Nephron progenitor cell (in vitro differentiated cells): Measurements from ENCODE around the gene GREB1.

Experiments
- DNase-seq: peaks from one replicate; pipeline ENCODE4 v3.0.0; 2021
- H3K27ac Mint-ChIP-seq: 2 replicates; pipeline ENCODE4 v1.8.0; 2021; ENCODE audit warnings: mild to moderate bottlenecking, moderate library complexity, mixed read lengths
- H3K27me3 Mint-ChIP-seq: 2 replicates; pipeline ENCODE4 v1.8.0; 2021; ENCODE audit warnings: mild to moderate bottlenecking, low read depth, mixed read lengths; ENCODE audit not compliant: poor library complexity
- H3K36me3 Mint-ChIP-seq: 2 replicates; pipeline ENCODE4 v1.8.0; 2021; ENCODE audit warnings: low read depth, mixed read lengths
- H3K4me1 Mint-ChIP-seq: 2 replicates; pipeline ENCODE4 v1.8.0; 2021; ENCODE audit warnings: mixed read lengths
- H3K4me3 Mint-ChIP-seq: 2 replicates; pipeline ENCODE4 v1.8.0; 2021; ENCODE audit warnings: mild to moderate bottlenecking, moderate library complexity, mixed read lengths
- H3K9me3 Mint-ChIP-seq: 2 replicates; pipeline ENCODE4 v1.8.0; 2021; ENCODE audit warnings: mild to moderate bottlenecking, moderate library complexity, mixed read lengths
- CTCF ChIP-seq: fragments of 200-600 bp; sonication (generic); IDR thresholded peaks from 2 replicates; pipeline ENCODE4 v1.5.0; 2021; ENCODE audit warnings: antibody characterized with exemption

GREB1 gene

GRCh38 chr2:11535899-11536344 lies 2.1 kb downstream of the GREB1 start:
- peaks cover 3% of the 10 kb centered on the region for H3K27me3 Mint-ChIP-seq
- H3K27ac Mint-ChIP-seq, result no peak overlapping the region

GRCh38 chr2:11537951-11538350 lies 4.1 kb downstream of the GREB1 start:
- H3K36me3 Mint-ChIP-seq, result no peaks in the 10 kb centered on the region
- H3K4me1 Mint-ChIP-seq, result peaks cover 67% of the 10 kb centered on the region
- DNase-seq, result no peak
- H3K27ac Mint-ChIP-seq, result no peak overlapping the region
- peaks cover 10% of the 10 kb centered on the region for H3K27me3 Mint-ChIP-seq
- no peak for TF ChIP-seq CTCF
- H3K4me3 Mint-ChIP-seq, result no peak overlapping the region
- H3K9me3 Mint-ChIP-seq, result no peaks in the 10 kb centered on the region

More at GRCh38 chr2:11535899-11536344, 2.1 kb downstream of the GREB1 start:
- no peak for DNase-seq
- Mint-ChIP-seq H3K36me3 (peaks cover 6% of the 10 kb centered on the region), H3K4me1 (peaks cover 61% of the 10 kb centered on the region), H3K4me3 (no peak overlapping the region), H3K9me3 (no peaks in the 10 kb centered on the region)
- no peak for TF ChIP-seq CTCF

- peak; percentile 62 for DNase-seq
- peaks cover 67% of the 10 kb centered on the region for H3K4me1 Mint-ChIP-seq
Measured at GRCh38 chr2:11539317-11540147, 5.7 kb downstream of the GREB1 start.

GRCh38 chr2:11540148-11540995 lies 6.5 kb downstream of the GREB1 start:
- H3K4me3 Mint-ChIP-seq, result peak overlapping the region; percentile 24
- peaks cover 65% of the 10 kb centered on the region for H3K4me1 Mint-ChIP-seq
- H3K36me3 Mint-ChIP-seq, result no peaks in the 10 kb centered on the region

More at GRCh38 chr2:11539317-11540147, 5.7 kb downstream of the GREB1 start:
- peak overlapping the region; percentile 7 for H3K4me3 Mint-ChIP-seq
- H3K27me3 Mint-ChIP-seq, result peaks cover 14% of the 10 kb centered on the region
- H3K9me3 Mint-ChIP-seq, result no peaks in the 10 kb centered on the region
- H3K27ac Mint-ChIP-seq, result peak overlapping the region; percentile 68
- no peaks in the 10 kb centered on the region for H3K36me3 Mint-ChIP-seq
- no peak for TF ChIP-seq CTCF

More at GRCh38 chr2:11540148-11540995, 6.5 kb downstream of the GREB1 start:
- H3K27me3 Mint-ChIP-seq, result peaks cover 14% of the 10 kb centered on the region
- no peak for TF ChIP-seq CTCF
- no peak for DNase-seq
- no peaks in the 10 kb centered on the region for H3K9me3 Mint-ChIP-seq
- H3K27ac Mint-ChIP-seq, result peak overlapping the region; percentile 68
